ENCODE measurements around the gene TMEM218. TPM values are rescaled to one million over a fixed set of nuclear protein-coding genes. Genes with fewer than 3 reads are reported as not detected.

TMEM218 gene
- total and polyA plus RNA-seq, 2 of the 8 experiments (the other 6 are each of a cell fraction or from before 2014, with no cell fraction given): 17.0 to 33.5 TPM

GRCh38 chr11:125082040-125082439 is 29.4 kb downstream of the TMEM218 start (continued):
- TF ChIP-seq CHD7 (IDR thresholded peaks at IDR 0.05; ENCODE audit: insufficient replicate concordance, low read length) (no peak), SIRT6 (IDR thresholded peaks at IDR 0.05; ENCODE audit: low read length) (no peak)
- TF ChIP-seq, protein P1, sequence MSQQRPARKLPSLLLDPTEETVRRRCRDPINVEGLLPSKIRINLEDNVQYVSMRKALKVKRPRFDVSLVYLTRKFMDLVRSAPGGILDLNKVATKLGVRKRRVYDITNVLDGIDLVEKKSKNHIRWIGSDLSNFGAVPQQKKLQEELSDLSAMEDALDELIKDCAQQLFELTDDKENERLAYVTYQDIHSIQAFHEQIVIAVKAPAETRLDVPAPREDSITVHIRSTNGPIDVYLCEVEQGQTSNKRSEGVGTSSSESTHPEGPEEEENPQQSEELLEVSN (IDR thresholded peaks at IDR 0.05): no peak
- TF ChIP-seq, protein P2, sequence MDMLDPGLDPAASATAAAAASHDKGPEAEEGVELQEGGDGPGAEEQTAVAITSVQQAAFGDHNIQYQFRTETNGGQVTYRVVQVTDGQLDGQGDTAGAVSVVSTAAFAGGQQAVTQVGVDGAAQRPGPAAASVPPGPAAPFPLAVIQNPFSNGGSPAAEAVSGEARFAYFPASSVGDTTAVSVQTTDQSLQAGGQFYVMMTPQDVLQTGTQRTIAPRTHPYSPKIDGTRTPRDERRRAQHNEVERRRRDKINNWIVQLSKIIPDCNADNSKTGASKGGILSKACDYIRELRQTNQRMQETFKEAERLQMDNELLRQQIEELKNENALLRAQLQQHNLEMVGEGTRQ (IDR thresholded peaks at IDR 0.05; ENCODE audit: low read length): no peak
